Natural killer cell (primary cell): ENCODE data around the gene SAMMSON. TPM values are rescaled to one million over a fixed set of nuclear protein-coding genes. Genes with fewer than 3 reads are reported as not detected.

Source experiments
- ATAC-seq, 3 donors: fragments of 150-1000 bp in 2 of 3; fragments of 200-7000 bp in 1 of 3; cut with Tn5 transposase; 1 replicate in 1 of 3; 2 replicates in 2 of 3; pipeline ENCODE4 v1.10.0; 2021; ENCODE audit warnings: mild to moderate bottlenecking in 2 of 3, moderate library complexity in 2 of 3
- DNase-seq, 2 donors: peaks; one replicate each; pipeline versions ENCODE4 v3.0.0 to v3.0.0-alpha.2; 2013 to 2021; ENCODE audit warnings: mixed read lengths in 1 of 2
- H3K27ac ChIP-seq: one replicate; pipeline ENCODE4 v1.5.1; 2013; ENCODE audit warnings: mild to moderate bottlenecking, low read length
- H3K27me3 ChIP-seq: one replicate; pipeline ENCODE4 v1.6.1; 2013; ENCODE audit warnings: low read length; ENCODE audit not compliant: control insufficient read depth, insufficient read depth
- H3K36me3 ChIP-seq: one replicate; pipeline ENCODE4 v1.6.1; 2013; ENCODE audit warnings: low read length; ENCODE audit not compliant: control insufficient read depth, insufficient read depth
- H3K4me1 ChIP-seq: one replicate; pipeline ENCODE4 v1.6.1; 2013; ENCODE audit warnings: low read length; ENCODE audit not compliant: control insufficient read depth, insufficient read depth
- H3K4me3 ChIP-seq: one replicate; pipeline ENCODE4 v1.5.1; 2013; ENCODE audit warnings: low read length
- H3K9me3 ChIP-seq: one replicate; pipeline ENCODE4 v1.6.1; 2013; ENCODE audit warnings: low read length; ENCODE audit not compliant: control insufficient read depth, insufficient read depth
- H3K27ac Mint-ChIP-seq, 2 donors: one replicate each; pipeline ENCODE4 v1.8.0; 2022; ENCODE audit warnings: mild to moderate bottlenecking in 2 of 2, mixed read lengths in 2 of 2, moderate library complexity in 1 of 2
- H3K27me3 Mint-ChIP-seq, 2 donors: one replicate each; pipeline ENCODE4 v1.8.0; 2022; ENCODE audit warnings: low read depth in 2 of 2, mixed read lengths in 2 of 2
- H3K36me3 Mint-ChIP-seq: one replicate; pipeline ENCODE4 v1.8.0; 2022; ENCODE audit warnings: mixed read lengths
- H3K4me1 Mint-ChIP-seq, 2 donors: one replicate each; pipeline ENCODE4 v1.8.0; 2022; ENCODE audit warnings: mixed read lengths in 2 of 2
- H3K4me3 Mint-ChIP-seq: one replicate; pipeline ENCODE4 v1.8.0; 2022; ENCODE audit warnings: mild to moderate bottlenecking, moderate library complexity, mixed read lengths
- H3K9me3 Mint-ChIP-seq, 2 donors: one replicate each; pipeline ENCODE4 v1.8.0; 2022; ENCODE audit warnings: mixed read lengths in 2 of 2
- CTCF ChIP-seq: fragments of 200-600 bp; IDR thresholded peaks from one replicate; pipeline ENCODE4 v1.8.0; 2022; ENCODE audit warnings: antibody characterized with exemption
- WGBS: methylation state at CpG from one replicate; pipeline ENCODE4 v1.1.7; 2013; ENCODE audit warnings: missing lambda C conversion rate; ENCODE audit not compliant: insufficient coverage; 5-methylcytosine and 5-hydroxymethylcytosine counted together
- intact Hi-C: fragments of 100-400 bp; cut with micrococcal nuclease; formaldehyde crosslinking; loops from one replicate; pipeline ENCODE4 v1.14.2; 2022
- total RNA-seq, 4 donors: library from RNA; stranded (reverse); fragments of 120-200 nt in 1 of 4; gene quantifications; one replicate each; pipeline versions ENCODE4 v1.2.3 to v1.2.4, GENCODE V29; 2013 to 2022

Gene SAMMSON
- total RNA-seq, 3 donors from 2014 or later (not counting 1 experiment from before 2014, with no cell fraction given): not detected

GRCh38 chr3:70108546-70108945, 109.0 kb downstream of the SAMMSON start:
- Histone ChIP-seq H3K27me3 (no peaks in the 10 kb centered on the region), H3K36me3 (no peaks in the 10 kb centered on the region), H3K27ac (no peak overlapping the region), H3K9me3 (no peaks in the 10 kb centered on the region), H3K4me1 (no peaks in the 10 kb centered on the region), H3K4me3 (no peak overlapping the region)
- Mint-ChIP-seq H3K4me1 (no peaks in the 10 kb centered on the region), H3K9me3 (no peaks in the 10 kb centered on the region), H3K27me3 (no peaks in the 10 kb centered on the region), H3K36me3 (no peaks in the 10 kb centered on the region), H3K4me3 (no peak overlapping the region), H3K27ac (no peak overlapping the region)
- intact Hi-C loops: no loop called here
- ATAC-seq: no peak
- 98% methylated on average over 3 of the region's 3 CpGs for WGBS
- no peak for TF ChIP-seq CTCF
- no peak for DNase-seq

GRCh38 chr3:70110066-70110465, 110.5 kb downstream of the SAMMSON start:
- Mint-ChIP-seq H3K27me3 (no peaks in the 10 kb centered on the region), H3K36me3 (no peaks in the 10 kb centered on the region), H3K4me3 (no peak overlapping the region), H3K9me3 (no peaks in the 10 kb centered on the region), H3K27ac (no peak overlapping the region), H3K4me1 (no peaks in the 10 kb centered on the region)
- ATAC-seq (no peak), DNase-seq (no peak)
- no peaks in the 10 kb centered on the region for H3K9me3 ChIP-seq
- intact Hi-C loops: no loop called here
- H3K36me3 ChIP-seq: no peaks in the 10 kb centered on the region
- H3K4me1 ChIP-seq: no peaks in the 10 kb centered on the region
- 78% methylated on average over 2 of the region's 2 CpGs for WGBS
- no peak overlapping the region for H3K27ac ChIP-seq
- TF ChIP-seq CTCF: no peak
- H3K4me3 ChIP-seq: no peak overlapping the region
- no peaks in the 10 kb centered on the region for H3K27me3 ChIP-seq

DNA sequence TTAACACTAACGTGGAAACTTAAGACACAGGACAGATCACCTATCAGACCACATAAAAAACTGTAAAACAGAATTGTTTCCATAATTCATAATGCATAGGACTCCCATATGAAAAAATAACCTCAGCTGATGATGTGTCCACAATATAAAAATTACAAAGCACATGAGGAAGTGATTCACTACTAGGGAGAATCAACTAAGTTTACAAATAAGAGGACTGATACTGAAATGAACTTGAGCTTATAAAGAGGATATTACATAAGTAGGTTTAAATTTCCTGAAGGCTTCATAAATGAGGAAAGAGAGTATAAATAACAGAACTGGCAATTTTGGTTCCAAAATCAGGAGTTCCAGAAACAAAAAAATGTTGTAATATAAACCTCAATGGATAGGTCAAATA, 111.9 kb downstream of the SAMMSON start:
- no peaks in the 10 kb centered on the region for H3K27me3 ChIP-seq
- Mint-ChIP-seq H3K9me3 (no peaks in the 10 kb centered on the region), H3K27ac (no peak overlapping the region), H3K36me3 (no peaks in the 10 kb centered on the region), H3K4me3 (no peak overlapping the region), H3K4me1 (no peaks in the 10 kb centered on the region), H3K27me3 (no peaks in the 10 kb centered on the region)
- no peaks in the 10 kb centered on the region for H3K9me3 ChIP-seq
- DNase-seq: no peak
- WGBS: 77% methylated on average over 1 of the region's 1 CpG
- no peaks in the 10 kb centered on the region for H3K36me3 ChIP-seq
- no peaks in the 10 kb centered on the region for H3K4me1 ChIP-seq
- H3K4me3 ChIP-seq: no peak overlapping the region
- ATAC-seq: no peak
- H3K27ac ChIP-seq: no peak overlapping the region
- intact Hi-C loops: no loop called here
- no peak for TF ChIP-seq CTCF

- TF ChIP-seq CTCF: no peak
- Mint-ChIP-seq H3K4me3 (no peak overlapping the region), H3K27me3 (no peaks in the 10 kb centered on the region), H3K9me3 (no peaks in the 10 kb centered on the region), H3K27ac (no peak overlapping the region), H3K4me1 (no peaks in the 10 kb centered on the region), H3K36me3 (no peaks in the 10 kb centered on the region)
- no peak for DNase-seq
- Histone ChIP-seq H3K27ac (no peak overlapping the region), H3K36me3 (no peaks in the 10 kb centered on the region), H3K4me1 (no peaks in the 10 kb centered on the region), H3K27me3 (no peaks in the 10 kb centered on the region), H3K9me3 (no peaks in the 10 kb centered on the region), H3K4me3 (no peak overlapping the region)
- intact Hi-C loops: no loop called here
- 89% methylated on average over 1 of the region's 3 CpGs for WGBS
- ATAC-seq: no peak
Measured at GRCh38 chr3:70112751-70113150, 113.2 kb downstream of the SAMMSON start.
